ENCODE measurements around the gene PHF21B.

The PHF21B gene

DNA sequence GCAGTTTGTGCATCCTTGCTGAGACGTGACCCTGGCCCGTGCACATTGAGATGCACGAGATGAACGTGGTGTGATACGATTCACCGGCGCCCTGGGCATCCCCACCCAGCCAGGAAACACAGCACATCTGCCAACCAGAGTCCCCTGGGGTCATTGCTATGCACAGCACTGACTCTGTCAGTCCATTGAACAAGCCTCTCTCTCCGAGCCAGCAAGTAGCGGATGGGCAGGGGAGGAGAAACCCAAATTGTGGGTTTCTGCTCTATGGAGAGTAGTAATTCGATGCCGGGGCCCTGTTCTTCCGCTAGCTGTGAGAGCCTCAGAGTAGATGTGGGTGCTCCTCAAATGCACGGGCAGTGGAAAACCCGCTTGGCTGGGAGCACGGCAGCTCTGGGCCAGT is 172.3 kb downstream of the PHF21B start:
- no peak for DNase-seq

DNA sequence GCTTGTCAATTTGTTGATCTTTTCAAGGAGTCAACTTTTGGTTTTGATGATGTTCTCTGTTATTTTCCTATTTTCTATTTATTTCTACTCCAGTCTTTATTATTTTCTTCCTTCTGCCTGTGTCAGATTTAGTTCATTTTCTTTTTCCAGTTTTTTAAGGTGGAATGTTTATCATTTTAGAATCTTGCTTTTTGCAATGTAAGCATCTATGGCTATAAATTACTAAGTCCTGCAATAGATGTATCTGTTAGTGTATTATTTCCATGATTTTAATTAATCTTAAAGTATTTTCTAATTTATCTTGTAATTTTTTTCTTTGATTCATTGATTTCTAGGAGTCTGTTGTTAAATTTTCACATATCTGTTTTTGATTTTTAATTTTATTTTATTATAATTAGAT is 175.7 kb downstream of the PHF21B start:
- DNase-seq: no peak

DNA sequence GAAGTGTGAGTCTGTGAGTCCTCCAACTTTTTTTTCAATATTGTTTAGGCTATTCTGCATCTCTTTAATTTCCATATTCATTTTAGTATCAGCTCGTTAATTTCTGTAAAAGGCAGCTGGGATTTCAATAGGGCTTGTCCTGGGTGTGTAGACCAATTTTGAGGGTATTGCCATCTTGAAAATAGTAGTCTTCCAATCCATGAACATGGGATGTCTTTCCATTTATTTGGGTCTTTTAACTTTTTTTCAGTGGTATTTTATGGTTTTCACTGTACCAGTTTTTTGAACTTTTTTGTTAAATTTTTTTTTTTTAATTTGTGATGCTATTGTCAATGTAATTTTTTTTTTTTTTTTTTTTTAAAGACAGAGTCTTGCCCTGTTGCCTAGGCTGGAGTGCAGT is 177.9 kb downstream of the PHF21B start:
- no peak for DNase-seq

Data from NCI-H446 treated with DMSO at 0.1 percent for 48 hours (cell line).